HEK293 (cell line): ENCODE results near the gene KRT38.

Source experiments
- CTCF ChIA-PET: fragments of 350-600 bp; formaldehyde crosslinking; extraction: SDS; loops from one replicate; lab custom pipeline; 2021; ENCODE audit warnings: antibody characterized with exemption; lab: Yijun Ruan, JAX
- POLR2A ChIA-PET: fragments of 300-600 bp; formaldehyde crosslinking; extraction: SDS; loops from one replicate; lab custom pipeline; 2020; ENCODE audit warnings: antibody characterized with exemption, inconsistent platforms; lab: Yijun Ruan, JAX
- H3K27ac ChIP-seq: fragments of 200-500 bp; sonication (Bioruptor generic); 2 replicates; pipeline ENCODE4 v1.5.1; 2014; ENCODE audit warnings: low read depth, low read length, control low read depth, inconsistent platforms; ENCODE audit errors: extremely low read depth
- H3K36me3 ChIP-seq, 2 experiments: fragments of 200-500 bp in 1 of 2; sonication (Bioruptor generic) in 1 of 2; 1 replicate in 1 of 2; 2 replicates in 1 of 2; pipeline ENCODE4 v1.5.1; 2014 to 2017; ENCODE audit warnings: inconsistent platforms in 2 of 2, low read length in 2 of 2; ENCODE audit not compliant: control insufficient read depth in 2 of 2, insufficient read depth in 1 of 2
- H3K4me1 ChIP-seq: fragments of 200-500 bp; sonication (Bioruptor generic); 2 replicates; pipeline ENCODE4 v1.5.1; 2014; ENCODE audit warnings: mild to moderate bottlenecking, low read length, inconsistent platforms; ENCODE audit not compliant: control insufficient read depth, insufficient read depth
- H3K4me3 ChIP-seq: 2 replicates; pipeline ENCODE4 v1.5.1; 2011; ENCODE audit warnings: low read depth, mild to moderate bottlenecking, control low read depth, low read length, moderate library complexity
- H3K9me3 ChIP-seq: fragments of 200-500 bp; sonication (Bioruptor generic); 2 replicates; pipeline ENCODE4 v1.5.1; 2014; ENCODE audit warnings: low read depth, low read length, inconsistent platforms; ENCODE audit not compliant: control insufficient read depth, insufficient read depth
- KLF7 ChIP-seq: fragments of 450-650 bp; formaldehyde crosslinking; IDR thresholded peaks from 2 replicates; pipeline ENCODE4 v1.5.1; 2016; ENCODE audit warnings: missing biosample characterization, missing genetic modification characterization, borderline replicate concordance
- PRDM10 ChIP-seq: fragments of 450-650 bp; formaldehyde crosslinking; IDR thresholded peaks from 2 replicates; pipeline ENCODE4 v1.5.1; 2016; ENCODE audit warnings: missing biosample characterization, missing genetic modification characterization
- PRDM2 ChIP-seq: fragments of 450-650 bp; formaldehyde crosslinking; IDR thresholded peaks from 2 replicates; pipeline ENCODE4 v1.5.1; 2016; ENCODE audit warnings: missing biosample characterization, missing genetic modification characterization, borderline replicate concordance
- REST ChIP-seq: fragments of 450-650 bp; formaldehyde crosslinking; IDR thresholded peaks from 2 replicates; pipeline ENCODE4 v1.5.1; 2016; ENCODE audit warnings: missing biosample characterization, missing genetic modification characterization
- SCRT2 ChIP-seq: fragments of 450-650 bp; formaldehyde crosslinking; IDR thresholded peaks from 2 replicates; pipeline ENCODE4 v1.5.1; 2016; ENCODE audit warnings: missing biosample characterization, missing genetic modification characterization
- ZEB2 ChIP-seq: fragments of 450-650 bp; formaldehyde crosslinking; IDR thresholded peaks from 2 replicates; pipeline ENCODE4 v1.5.1; 2016; ENCODE audit warnings: missing biosample characterization, missing genetic modification characterization
- ZNF580 ChIP-seq: fragments of 450-650 bp; formaldehyde crosslinking; IDR thresholded peaks from 2 replicates; pipeline ENCODE4 v1.5.1; 2016; ENCODE audit warnings: missing biosample characterization, missing genetic modification characterization
- ZNF785 ChIP-seq: fragments of 450-650 bp; formaldehyde crosslinking; IDR thresholded peaks from 2 replicates; pipeline ENCODE4 v1.5.1; 2016; ENCODE audit warnings: missing biosample characterization, missing genetic modification characterization

The KRT38 gene

GRCh38 chr17:41464173-41464572 lies 23.4 kb upstream of the KRT38 start:
- POLR2A ChIA-PET = no interaction called here

GRCh38 chr17:41463746-41464145 lies 23.0 kb upstream of the KRT38 start:
- CTCF ChIA-PET = interaction anchor here (1.0 to 1.6 kb wide), 3 partner anchors 46 to 202 kb away, joined by 4 to 5 read pairs (median 4); no protein-coding TSS in a partner anchor
- POLR2A ChIA-PET = interaction anchor here (0.6 to 0.7 kb wide), 2 partner anchors 30 to 125 kb away, joined by 4 to 5 read pairs; no protein-coding TSS in a partner anchor
- TF ChIP-seq REST (no peak), ZNF785 (no peak), ZEB2 (no peak), PRDM2 (tag by site-specific recombination) (no peak), ZNF580 (tag by site-specific recombination) (no peak)

More at GRCh38 chr17:41464173-41464572, 23.4 kb upstream of the KRT38 start:
- TF ChIP-seq KLF7 (tag by site-specific recombination) = no peak
- TF ChIP-seq SCRT2 (tag by site-specific recombination) = peak; percentile 75
- TF ChIP-seq PRDM10 (tag by site-specific recombination) = no peak
- 0 out of 2 replicates have a peak, but pooled peaks have one; percentile 20 for TF ChIP-seq REST
- CTCF ChIA-PET = interaction anchor here (1.0 to 1.6 kb wide), 3 partner anchors 46 to 202 kb away, joined by 4 to 5 read pairs (median 4); no protein-coding TSS in a partner anchor
- no peak overlapping the region for H3K27ac ChIP-seq
- H3K4me3 ChIP-seq = no peak overlapping the region
- H3K4me1 ChIP-seq = no peaks in the 10 kb centered on the region
- no peaks in the 10 kb centered on the region for H3K36me3 ChIP-seq
- H3K9me3 ChIP-seq = no peaks in the 10 kb centered on the region

More at GRCh38 chr17:41463746-41464145, 23.0 kb upstream of the KRT38 start:
- no peak overlapping the region for H3K4me3 ChIP-seq
- no peak overlapping the region for H3K27ac ChIP-seq
- H3K9me3 ChIP-seq = no peaks in the 10 kb centered on the region
- H3K36me3 ChIP-seq = no peaks in the 10 kb centered on the region
- H3K4me1 ChIP-seq = no peaks in the 10 kb centered on the region
